ENCODE measurements around the gene CCDC110.

The CCDC110 gene

DNA sequence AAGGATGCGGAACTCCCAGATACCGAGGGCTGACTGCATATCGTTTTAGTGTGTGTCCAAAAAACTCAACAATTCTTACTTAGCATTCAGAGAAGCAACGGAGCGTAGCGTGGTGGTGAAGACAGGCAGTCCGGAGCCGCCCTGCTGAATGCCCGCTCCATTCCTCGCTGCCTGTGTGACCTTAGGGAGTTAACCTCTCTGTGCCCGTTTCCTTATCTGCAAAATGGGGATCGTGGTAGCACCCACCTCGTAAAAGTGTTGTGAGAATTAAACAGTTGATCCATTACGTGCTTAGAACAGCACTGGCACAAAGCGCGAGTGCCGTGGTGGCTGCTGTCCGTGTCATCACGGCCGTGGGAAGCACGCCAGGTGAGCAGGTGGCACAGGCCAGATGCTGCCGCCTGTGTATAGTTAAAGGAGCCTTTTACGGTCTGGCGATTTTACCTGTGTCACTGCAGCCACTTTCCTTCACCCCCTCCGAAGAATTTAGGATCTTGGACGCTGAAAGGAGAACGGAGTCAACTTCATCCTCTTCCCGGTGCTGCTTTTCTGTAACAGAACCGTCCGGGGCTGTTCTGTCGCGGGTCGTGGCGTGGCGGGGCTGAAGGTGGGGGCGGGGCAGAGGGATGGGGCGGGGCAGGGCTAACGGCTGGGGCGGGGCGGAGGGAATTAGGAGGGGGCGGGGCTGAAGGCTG, 885 bp downstream of the CCDC110 start:
- DNase-seq, result no peak

DNA sequence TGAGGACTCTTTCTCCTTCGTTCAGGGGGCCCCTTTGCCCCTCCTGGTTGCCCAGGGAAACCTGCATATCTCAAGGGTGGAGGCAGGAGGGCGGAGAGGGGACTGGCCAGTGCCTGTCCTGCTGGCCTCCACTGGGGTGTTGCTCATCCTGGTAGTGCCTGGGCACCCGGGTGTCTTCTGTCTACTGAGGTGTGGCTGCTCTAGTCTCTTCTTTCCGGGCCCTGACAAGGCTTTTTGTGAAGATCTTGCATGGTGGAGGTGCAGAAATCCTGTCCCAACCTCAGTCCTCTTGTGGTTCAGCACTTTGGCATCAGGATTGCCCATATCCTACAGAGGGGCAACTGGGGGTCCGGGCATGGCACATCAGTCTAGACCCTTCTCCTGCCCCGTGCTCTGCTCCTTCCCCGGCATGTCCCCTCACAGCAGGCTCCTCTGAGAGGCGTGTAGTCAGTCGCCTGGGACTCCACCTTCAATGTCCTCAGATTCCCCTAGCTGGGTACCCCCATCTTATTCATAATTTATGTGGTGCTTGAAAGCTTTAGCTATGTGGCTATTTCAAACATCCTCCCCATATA, 1.9 kb downstream of the CCDC110 start:
- no peak for DNase-seq

GRCh38 chr4:185468999-185469398, 2.5 kb downstream of the CCDC110 start:
- no peak for DNase-seq

DNA sequence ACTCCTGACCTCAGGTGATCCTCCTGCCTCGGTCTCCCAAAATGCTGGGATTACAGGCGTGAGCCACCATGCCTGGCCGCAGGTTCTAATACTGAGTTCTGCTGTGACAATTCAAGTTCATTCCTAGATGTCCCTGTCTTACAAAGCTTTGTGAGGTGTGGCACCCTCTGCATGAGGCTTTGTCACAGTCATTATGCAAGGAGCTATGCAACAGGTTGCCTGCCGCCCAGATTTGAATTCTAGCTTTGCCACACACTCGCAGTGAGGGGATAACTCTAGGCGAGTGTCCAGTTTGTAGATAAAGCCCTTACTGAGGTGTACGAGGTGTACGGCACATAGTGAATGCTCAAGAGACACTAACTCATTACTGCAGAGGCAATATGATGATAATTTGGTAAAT, 3.5 kb downstream of the CCDC110 start:
- no peak for DNase-seq

DNA sequence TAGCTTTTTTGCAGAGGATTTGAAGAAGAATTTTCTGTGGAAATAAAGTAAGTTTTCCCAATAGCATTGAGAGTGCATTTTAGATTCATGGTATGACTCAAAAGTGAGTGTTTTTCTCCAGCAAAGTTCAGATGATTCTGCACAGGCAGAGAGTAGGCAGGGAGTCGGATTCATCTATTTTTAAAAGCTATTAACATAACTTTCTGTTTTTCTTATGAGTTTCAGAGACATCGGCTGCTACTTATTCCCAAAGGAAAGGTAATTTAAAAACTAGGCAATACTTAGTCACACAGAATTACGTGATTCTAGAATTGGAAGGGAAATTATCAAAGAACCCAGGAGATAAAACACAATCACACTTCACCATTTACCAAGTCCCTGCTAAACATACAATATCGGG, 4.4 kb downstream of the CCDC110 start:
- DNase-seq, result no peak

- no peak for DNase-seq
These were observed 5.8 kb downstream of the CCDC110 start for GRCh38 chr4:185465707-185466106.

DNA sequence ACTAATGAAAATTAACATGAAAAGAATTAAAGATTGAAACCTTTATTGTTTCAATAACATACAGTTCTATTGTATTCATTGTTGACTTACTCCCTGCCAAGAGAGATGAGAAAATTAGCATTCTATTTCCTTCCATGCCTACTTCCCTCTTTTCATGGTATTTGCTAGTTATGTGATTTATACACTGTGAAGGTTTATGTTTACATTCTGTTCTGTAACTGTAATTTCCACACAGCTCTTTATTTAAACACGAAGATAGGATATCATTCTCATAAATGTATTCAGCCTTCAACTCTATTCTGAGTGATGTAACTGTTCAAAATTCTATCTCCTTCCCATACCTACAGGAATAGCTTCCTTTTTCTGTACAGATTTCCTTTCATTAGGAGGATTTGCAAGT, 6.6 kb downstream of the CCDC110 start:
- DNase-seq, result no peak

DNA sequence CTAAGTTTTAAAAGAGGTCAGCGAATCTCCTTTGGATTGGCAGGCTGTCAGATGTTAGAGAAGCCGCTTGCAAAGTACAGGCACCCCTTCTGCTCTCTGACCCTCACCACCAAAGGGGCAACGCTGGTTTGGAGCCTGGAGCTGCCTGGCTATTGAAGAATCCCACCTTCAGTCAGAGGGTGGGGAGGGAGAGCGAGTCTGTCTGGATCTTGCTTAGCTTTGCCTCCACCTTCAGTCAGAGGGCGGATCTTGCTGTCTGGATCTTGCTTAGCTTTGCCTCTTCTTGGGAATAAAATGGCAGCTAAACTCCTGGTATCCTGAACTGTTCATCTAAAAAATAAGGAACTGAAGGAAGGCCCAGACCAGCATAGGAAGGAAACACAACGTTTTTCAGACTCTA, 7.3 kb downstream of the CCDC110 start:
- DNase-seq, result no peak

DNA sequence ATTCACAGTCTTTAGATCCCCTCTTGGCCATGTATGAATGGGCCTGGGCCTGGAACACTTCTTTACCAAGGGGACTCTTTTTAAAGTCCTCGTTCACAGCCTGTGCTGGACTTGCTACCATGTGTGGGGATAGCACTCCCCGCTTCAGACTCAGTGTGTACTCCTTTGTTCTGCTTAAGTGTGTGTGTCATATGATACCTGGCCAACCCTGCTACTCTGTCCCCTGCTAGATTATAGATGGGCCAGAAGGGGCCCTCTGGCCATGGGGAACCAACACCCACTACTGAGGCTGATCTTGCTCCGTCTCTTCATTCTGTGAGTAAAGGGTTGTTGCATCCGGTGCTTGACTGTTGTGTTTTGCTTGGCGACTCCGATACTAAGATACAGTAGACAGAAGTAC, 8.0 kb downstream of the CCDC110 start:
- no peak for DNase-seq

DNA sequence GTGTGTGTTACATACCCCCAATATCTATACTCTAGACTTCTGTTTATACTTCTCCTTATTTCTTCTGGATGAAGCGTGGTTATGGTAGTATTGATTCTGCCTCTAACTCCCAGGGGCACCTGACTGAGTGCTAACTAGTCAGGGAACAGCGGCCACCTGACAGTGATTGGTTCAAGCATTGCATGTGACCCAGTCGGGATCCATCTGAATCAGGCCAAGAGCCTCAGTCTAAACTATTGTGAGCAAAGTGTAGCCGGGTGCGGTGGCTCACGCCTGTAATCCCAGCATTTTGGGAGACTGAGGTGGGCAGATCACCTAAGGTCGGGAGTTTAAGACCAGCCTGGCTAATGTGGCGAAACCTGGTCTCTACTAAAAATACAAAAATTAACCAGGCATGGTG, 10.0 kb downstream of the CCDC110 start:
- no peak for DNase-seq

GRCh38 chr4:185457136-185457535, 14.4 kb downstream of the CCDC110 start:
- no peak for DNase-seq

- no peak for DNase-seq
These were observed 15.4 kb downstream of the CCDC110 start for GRCh38 chr4:185456131-185456530.

GRCh38 chr4:185445209-185445608, 26.3 kb downstream of the CCDC110 start:
- no peak for DNase-seq

DNA sequence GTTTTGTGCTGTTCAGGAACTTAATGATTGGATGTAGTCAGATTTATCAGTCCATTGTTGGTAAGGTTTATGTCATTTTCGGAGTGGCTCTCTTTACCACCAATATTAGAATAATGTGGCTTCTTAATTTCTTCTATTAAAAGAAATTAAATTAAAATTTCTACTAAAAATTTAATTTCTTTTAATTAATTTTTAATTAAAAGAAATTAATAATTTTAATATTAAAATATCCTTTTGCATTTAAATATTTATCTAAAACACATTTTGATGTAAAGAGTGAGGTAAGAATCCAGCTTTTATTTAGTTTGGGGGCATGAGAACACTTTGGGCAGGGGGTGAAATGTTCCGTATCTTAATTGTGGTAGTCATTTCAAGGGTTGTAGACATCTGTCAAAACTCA, 30.1 kb downstream of the CCDC110 start:
- no peak for DNase-seq

GRCh38 chr4:185437809-185438208, 33.7 kb downstream of the CCDC110 start:
- no peak for DNase-seq

GRCh38 chr4:185435466-185435865, 36.1 kb downstream of the CCDC110 start:
- DNase-seq, result no peak

GRCh38 chr4:185429660-185430059, 41.9 kb downstream of the CCDC110 start:
- DNase-seq, result no peak

DNA sequence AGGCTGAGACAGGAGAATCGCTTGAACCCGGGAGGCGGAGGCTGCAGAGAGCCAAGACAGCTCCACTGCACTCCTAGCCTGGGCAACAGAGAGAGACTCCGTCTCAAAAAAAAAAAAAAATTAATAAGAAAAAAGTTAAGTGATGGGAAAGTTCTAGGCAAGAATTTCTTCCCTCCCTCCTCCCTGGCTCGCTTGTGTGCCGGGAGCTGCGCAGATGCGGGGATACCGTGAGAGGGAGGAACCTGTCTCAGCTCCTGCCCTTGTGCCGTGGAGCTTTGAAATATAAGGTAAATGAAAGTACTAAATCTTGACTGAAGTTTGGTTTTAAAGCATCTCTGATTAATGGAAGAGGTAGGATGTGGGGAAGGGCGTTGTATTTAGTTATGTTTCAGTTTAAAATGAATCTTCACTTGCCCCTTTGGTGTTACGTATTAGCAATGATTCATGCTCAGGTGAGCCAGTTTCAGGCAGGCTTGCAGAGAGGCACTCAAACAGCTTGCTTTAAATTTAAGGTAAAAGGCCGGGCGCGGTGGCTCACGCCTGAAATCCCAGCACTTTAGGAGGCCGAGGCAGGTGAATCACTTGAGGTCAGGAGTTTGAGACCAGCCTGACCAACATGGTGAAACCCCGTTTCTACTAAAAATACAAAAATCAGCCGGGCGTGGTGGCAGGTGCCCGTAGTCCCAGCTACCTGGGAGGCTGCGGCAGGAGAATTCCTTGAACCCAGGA, 44.4 kb downstream of the CCDC110 start:
- DNase-seq, result no peak

DNA sequence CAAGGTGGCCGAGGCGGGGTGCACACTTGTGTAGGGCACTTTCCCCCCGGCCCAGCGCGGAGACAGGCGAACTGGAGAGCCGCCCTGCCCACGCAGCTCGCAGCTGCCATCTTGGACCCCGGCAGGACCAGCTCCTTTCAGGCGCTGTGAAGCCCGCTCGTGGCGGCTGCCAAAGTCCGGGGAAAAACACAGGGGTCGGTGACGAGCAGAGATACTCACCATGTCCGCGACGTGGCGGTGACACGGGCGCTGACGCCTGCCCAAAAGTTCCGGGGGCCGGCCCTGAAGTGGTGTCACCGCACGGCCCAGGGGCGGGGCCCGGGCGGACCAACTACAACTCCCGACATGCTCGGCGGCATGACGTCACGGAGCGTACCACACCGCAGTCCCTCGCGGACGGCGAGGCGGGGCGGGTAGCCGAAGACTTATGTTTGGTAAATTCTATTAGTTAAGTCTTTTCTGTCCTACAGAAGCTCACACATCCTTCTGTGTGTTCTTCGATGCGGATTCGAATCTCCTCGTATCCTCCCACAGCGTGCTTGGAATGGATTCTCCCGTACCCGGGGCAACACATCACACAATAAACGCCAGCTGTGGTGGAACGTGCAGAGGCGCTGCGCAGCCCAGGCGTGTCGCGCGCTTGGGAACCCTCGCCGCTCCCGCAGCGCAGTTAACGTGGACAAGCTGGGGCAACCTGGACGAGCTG, 45.7 kb downstream of the CCDC110 start, which contains the start of gene UFSP2:
TSS of gene UFSP2 (minus strand) at position 318 of the 706 bp plus-strand sequence. CDS start at position 222, 96 bp downstream.
- peak; percentile 58 for DNase-seq

- DNase-seq, result no peak
These were observed 46.5 kb downstream of the CCDC110 start for GRCh38 chr4:185424905-185425646.

DNA sequence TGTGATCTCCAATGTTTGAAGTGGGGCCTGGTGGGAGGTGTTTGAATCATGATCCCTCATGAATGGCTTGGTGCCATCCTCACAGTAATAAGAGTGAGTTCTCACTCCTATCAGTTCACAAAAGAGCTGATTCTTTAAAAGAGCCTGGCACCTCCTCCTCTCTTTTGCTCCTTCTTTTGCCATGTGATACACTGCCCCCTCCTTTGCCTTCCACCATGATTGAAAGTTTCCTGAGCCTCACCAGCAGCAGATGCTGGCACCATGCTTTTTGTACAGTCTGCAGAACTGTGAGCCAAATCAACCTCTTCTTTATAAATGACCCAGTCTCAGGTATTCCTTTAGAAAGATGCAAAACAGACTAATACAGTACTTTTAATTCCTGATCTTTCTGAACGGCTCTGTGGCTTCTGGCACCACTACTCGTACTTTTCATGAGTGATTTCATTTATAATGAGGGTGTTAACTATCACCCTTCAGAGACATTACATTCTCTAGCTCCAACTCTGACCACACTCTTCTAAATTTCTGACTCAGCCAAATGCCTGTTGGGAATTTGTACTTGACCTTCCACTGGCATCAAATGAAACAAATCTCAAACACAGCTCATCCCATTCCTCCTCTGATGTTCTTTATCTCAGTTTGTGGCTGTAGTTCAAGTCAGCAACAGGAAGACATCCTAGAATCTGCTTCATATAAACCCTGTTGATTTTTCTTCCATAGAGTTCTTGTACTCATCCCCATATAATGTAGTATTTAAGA, 50.0 kb downstream of the CCDC110 start:
- no peak for DNase-seq

- DNase-seq, result no peak
These were observed 54.6 kb downstream of the CCDC110 start for GRCh38 chr4:185416955-185417354.
